Subcutaneous abdominal adipose tissue (tissue), 5 donors: Measurements from ENCODE around the gene MYOM1.

Source experiments
- H3K27ac ChIP-seq: one replicate; pipeline ENCODE4 v1.7.0; 2013; ENCODE audit warnings: low read depth, mild to moderate bottlenecking, inconsistent platforms, low read length, moderate library complexity
- H3K27me3 ChIP-seq, 5 donors: one replicate each; pipeline ENCODE4 v1.7.0; 2013; ENCODE audit warnings: low read length in 5 of 5, inconsistent platforms in 1 of 5; ENCODE audit not compliant: control insufficient read depth in 5 of 5, insufficient read depth in 4 of 5
- H3K36me3 ChIP-seq, 5 donors: one replicate each; pipeline ENCODE4 v1.7.0; 2013; ENCODE audit warnings: low read length in 5 of 5; ENCODE audit not compliant: control insufficient read depth in 5 of 5, insufficient read depth in 5 of 5
- H3K4me1 ChIP-seq, 5 donors: one replicate each; pipeline ENCODE4 v1.7.0; 2013; ENCODE audit warnings: low read length in 5 of 5, mild to moderate bottlenecking in 3 of 5, moderate library complexity in 1 of 5; ENCODE audit not compliant: control insufficient read depth in 5 of 5, insufficient read depth in 5 of 5
- H3K4me3 ChIP-seq, 5 donors: one replicate each; pipeline ENCODE4 v1.7.0; 2013; ENCODE audit warnings: low read length in 5 of 5, low read depth in 1 of 5
- H3K9ac ChIP-seq, 5 donors: one replicate each; pipeline ENCODE4 v1.7.0; 2013; ENCODE audit warnings: low read length in 5 of 5, mild to moderate bottlenecking in 4 of 5, moderate library complexity in 3 of 5
- H3K9me3 ChIP-seq, 5 donors: one replicate each; pipeline ENCODE4 v1.7.0; 2013; ENCODE audit warnings: low read length in 5 of 5; ENCODE audit not compliant: control insufficient read depth in 5 of 5
- donor health status: healthy.
- donor health status: healthy.
- donor health status: healthy.
- donor health status: healthy.
- donor health status: healthy.

MYOM1 gene

GRCh38 chr18:3175195-3175758 lies 44.5 kb downstream of the MYOM1 start:
- peaks cover 0 to 3% (median 0%) of the 10 kb centered on the region in 5 donors for H3K4me1 ChIP-seq
- peaks cover 0 to 9% (median 0%) of the 10 kb centered on the region in 5 donors for H3K36me3 ChIP-seq
- H3K4me3 ChIP-seq, result no peak overlapping the region
- no peaks in the 10 kb centered on the region for H3K9me3 ChIP-seq
- no peak overlapping the region for H3K27ac ChIP-seq
- H3K9ac ChIP-seq, result no peak overlapping the region
- H3K27me3 ChIP-seq, result no peaks in the 10 kb centered on the region

GRCh38 chr18:3172097-3172496 lies 47.7 kb downstream of the MYOM1 start:
- H3K4me1 ChIP-seq, result peaks cover 0 to 3% (median 0%) of the 10 kb centered on the region in 5 donors

GRCh38 chr18:3171631-3172030 lies 48.1 kb downstream of the MYOM1 start:
- Histone ChIP-seq H3K27ac (no peak overlapping the region), H3K27me3 (no peaks in the 10 kb centered on the region), H3K36me3 (peaks cover 0 to 9% (median 0%) of the 10 kb centered on the region in 5 donors)

More at GRCh38 chr18:3172097-3172496, 47.7 kb downstream of the MYOM1 start:
- Histone ChIP-seq H3K36me3 (peaks cover 0 to 9% (median 0%) of the 10 kb centered on the region in 5 donors), H3K9me3 (no peaks in the 10 kb centered on the region), H3K9ac (no peak overlapping the region), H3K27ac (no peak overlapping the region), H3K4me3 (no peak overlapping the region), H3K27me3 (no peaks in the 10 kb centered on the region)

GRCh38 chr18:3170441-3171161 lies 49.2 kb downstream of the MYOM1 start:
- Histone ChIP-seq H3K4me1 (peaks cover 0 to 3% (median 0%) of the 10 kb centered on the region in 5 donors), H3K36me3 (peaks cover 0 to 9% (median 0%) of the 10 kb centered on the region in 5 donors), H3K27ac (no peak overlapping the region), H3K27me3 (no peaks in the 10 kb centered on the region), H3K9ac (no peak overlapping the region), H3K4me3 (no peak overlapping the region), H3K9me3 (no peaks in the 10 kb centered on the region)

More at GRCh38 chr18:3171631-3172030, 48.1 kb downstream of the MYOM1 start:
- Histone ChIP-seq H3K9me3 (no peaks in the 10 kb centered on the region), H3K9ac (no peak overlapping the region), H3K4me3 (no peak overlapping the region), H3K4me1 (peaks cover 0 to 3% (median 0%) of the 10 kb centered on the region in 5 donors)

- peaks cover 0 to 13% (median 6%) of the 10 kb centered on the region in 5 donors for H3K36me3 ChIP-seq
- H3K4me1 ChIP-seq, result peaks cover 0 to 15% (median 0%) of the 10 kb centered on the region in 5 donors
- no peaks in the 10 kb centered on the region for H3K27me3 ChIP-seq
- H3K4me3 ChIP-seq, result no peak overlapping the region
- no peaks in the 10 kb centered on the region for H3K9me3 ChIP-seq
- no peak overlapping the region for H3K9ac ChIP-seq
- H3K27ac ChIP-seq, result no peak overlapping the region
Measured at GRCh38 chr18:3164381-3164780, 55.4 kb downstream of the MYOM1 start.

- H3K9ac ChIP-seq, result no peak overlapping the region
- no peaks in the 10 kb centered on the region for H3K27me3 ChIP-seq
- peaks cover 0 to 13% (median 6%) of the 10 kb centered on the region in 5 donors for H3K36me3 ChIP-seq
- no peaks in the 10 kb centered on the region for H3K9me3 ChIP-seq
- H3K4me3 ChIP-seq, result no peak overlapping the region
- H3K4me1 ChIP-seq, result peaks cover 0 to 15% (median 0%) of the 10 kb centered on the region in 5 donors
- H3K27ac ChIP-seq, result no peak overlapping the region
Measured at GRCh38 chr18:3163968-3164367, 55.8 kb downstream of the MYOM1 start.

GRCh38 chr18:3162181-3162580 lies 57.6 kb downstream of the MYOM1 start:
- no peaks in the 10 kb centered on the region for H3K9me3 ChIP-seq
- H3K27ac ChIP-seq, result no peak overlapping the region
- H3K4me3 ChIP-seq, result no peak overlapping the region
- no peak overlapping the region for H3K9ac ChIP-seq
- H3K4me1 ChIP-seq, result peaks cover 0 to 24% (median 1%) of the 10 kb centered on the region in 5 donors
- H3K27me3 ChIP-seq, result no peaks in the 10 kb centered on the region
- H3K36me3 ChIP-seq, result peaks cover 0 to 9% (median 6%) of the 10 kb centered on the region in 5 donors

- Histone ChIP-seq H3K9ac (no peak overlapping the region), H3K9me3 (no peaks in the 10 kb centered on the region), H3K4me1 (peaks cover 5 to 38% (median 23%) of the 10 kb centered on the region in 5 donors), H3K27me3 (no peaks in the 10 kb centered on the region), H3K36me3 (peaks cover 0 to 9% (median 6%) of the 10 kb centered on the region in 5 donors), H3K4me3 (no peak overlapping the region), H3K27ac (no peak overlapping the region)
Measured at GRCh38 chr18:3159830-3160229, 59.9 kb downstream of the MYOM1 start.

GRCh38 chr18:3157606-3158005 lies 62.2 kb downstream of the MYOM1 start:
- H3K9me3 ChIP-seq, result no peaks in the 10 kb centered on the region
- peaks cover 5 to 36% (median 29%) of the 10 kb centered on the region in 5 donors for H3K4me1 ChIP-seq
- H3K27ac ChIP-seq, result peak overlapping the region; percentile 96
- H3K9ac ChIP-seq, result no peak overlapping the region
- H3K4me3 ChIP-seq, result no peak overlapping the region
- H3K27me3 ChIP-seq, result no peaks in the 10 kb centered on the region
- H3K36me3 ChIP-seq, result peaks cover 0 to 9% (median 5%) of the 10 kb centered on the region in 5 donors

- Histone ChIP-seq H3K27me3 (no peaks in the 10 kb centered on the region), H3K4me1 (peaks cover 5 to 36% (median 29%) of the 10 kb centered on the region in 5 donors), H3K27ac (peak overlapping the region; percentile 96), H3K36me3 (peaks cover 0 to 7% (median 5%) of the 10 kb centered on the region in 5 donors), H3K4me3 (no peak overlapping the region), H3K9ac (no peak overlapping the region), H3K9me3 (no peaks in the 10 kb centered on the region)
Measured at GRCh38 chr18:3157086-3157485, 62.7 kb downstream of the MYOM1 start.
